Upper lobe of left lung (tissue), 6 donors: ENCODE results near the gene SLC9A8. TPM values are rescaled to one million over a fixed set of nuclear protein-coding genes. Genes with fewer than 3 reads are reported as not detected.
A peak's percentile ranks its signal among the peaks of the same experiment; 100 is the strongest.

ENCODE experiments used
- ATAC-seq, 2 donors: fragments of 200-7000 bp; cut with Tn5 transposase; one replicate each; pipeline ENCODE4 v1.9.1; 2022; ENCODE audit warnings: mild to moderate bottlenecking in 2 of 2, moderate library complexity in 2 of 2; ENCODE audit not compliant: low FRiP score in 2 of 2
- DNase-seq, 2 donors: peaks; one replicate each; pipeline ENCODE4 v3.0.0-alpha.2; 2019 to 2020
- H3K27ac ChIP-seq, 4 donors: fragments of 200-600 bp; sonication (generic); one replicate each; pipeline ENCODE4 v1.5.1; 2016 to 2019
- H3K27me3 ChIP-seq, 4 donors: fragments of 200-600 bp; sonication (generic); one replicate each; pipeline ENCODE4 v1.5.1; 2017 to 2019
- H3K36me3 ChIP-seq, 4 donors: fragments of 200-600 bp; sonication (generic); one replicate each; pipeline ENCODE4 v1.5.1; 2016 to 2019
- H3K4me1 ChIP-seq, 4 donors: fragments of 200-600 bp; sonication (generic); one replicate each; pipeline ENCODE4 v1.5.1; 2018 to 2019
- H3K4me3 ChIP-seq, 4 donors: fragments of 200-600 bp; sonication (generic); one replicate each; pipeline ENCODE4 v1.5.1; 2017 to 2019; ENCODE audit warnings: mild to moderate bottlenecking in 2 of 4, moderate library complexity in 1 of 4
- H3K9me3 ChIP-seq, 4 donors: fragments of 200-600 bp; sonication (generic); one replicate each; pipeline ENCODE4 v1.5.1; 2018 to 2019
- CTCF ChIP-seq, 6 experiments: fragments of 450-650 bp in 4 of 6; fragments of 200-600 bp in 2 of 6; sonication (generic) in 2 of 6; IDR thresholded peaks; one replicate each; pipeline ENCODE4 v1.5.1; 2016 to 2019; ENCODE audit warnings: antibody characterized with exemption in 6 of 6
- EP300 ChIP-seq, 4 donors: sonication (generic); formaldehyde crosslinking; IDR thresholded peaks; one replicate each; pipeline ENCODE4 v1.5.1; 2017; ENCODE audit warnings: antibody characterized with exemption in 4 of 4, control low read depth in 2 of 4
- POLR2A ChIP-seq, 4 donors: fragments of 450-650 bp; IDR thresholded peaks; one replicate each; pipeline ENCODE4 v1.5.1; 2016 to 2017; ENCODE audit warnings: antibody characterized with exemption in 4 of 4, mild to moderate bottlenecking in 2 of 4
- POLR2AphosphoS5 ChIP-seq, 2 donors: sonication (generic); formaldehyde crosslinking; IDR thresholded peaks; one replicate each; pipeline ENCODE4 v1.5.1; 2017; ENCODE audit warnings: antibody characterized with exemption in 2 of 2
- WGBS, 2 donors: methylation state at CpG; one replicate each; pipeline ENCODE4 v1.1.5; 2017 to 2018; 5-methylcytosine and 5-hydroxymethylcytosine counted together
- total RNA-seq, 6 donors: library from RNA; depleted of rRNA in 4 of 6; stranded (reverse); fragments of >200 nt in 4 of 6; gene quantifications; one replicate each; pipeline versions ENCODE4 v1.1.0 to v1.2.1, GENCODE V29; 2016 to 2021
- donor health status: DM: no; HTN: no; CAD: no; lungs with moderate emphysema.
- donor health status: DM: no; HTN: yes; CAD: no; lungs with severe emphysema.

Gene SLC9A8
- total RNA-seq, 6 donors from 2014 or later, result 13.2 to 19.6 (median 17.2) TPM

GRCh38 chr20:49890471-49891361, 78.1 kb downstream of the SLC9A8 start:
- 58% methylated on average over 4 to 19 of the region's 21 CpGs for WGBS, 2 donors
- Histone ChIP-seq H3K4me3 (no peak overlapping the region), H3K27me3 (no peaks in the 10 kb centered on the region), H3K9me3 (no peaks in the 10 kb centered on the region), H3K4me1 (peaks cover 58 to 80% (median 65%) of the 10 kb centered on the region in 4 donors), H3K27ac (peak overlapping the region in 1 of 4 donors; percentile 21), H3K36me3 (peaks cover 0 to 26% (median 18%) of the 10 kb centered on the region in 4 donors)
- DNase-seq, result peak; percentile 52 to 58
- TF ChIP-seq CTCF (IDR thresholded peaks at IDR 0.05) (no peak), POLR2AphosphoS5 (IDR thresholded peaks at IDR 0.05) (no peak), POLR2A (IDR thresholded peaks at IDR 0.05) (no peak), EP300 (IDR thresholded peaks at IDR 0.05) (no peak)
- ATAC-seq, result peak in 1 of 2 donors; percentile 24

- ATAC-seq (no peak), DNase-seq (peak in 1 of 2 donors; percentile 44)
- TF ChIP-seq POLR2A (IDR thresholded peaks at IDR 0.05) (no peak), CTCF (IDR thresholded peaks at IDR 0.05) (no peak)
- no peak overlapping the region for H3K4me3 ChIP-seq
- H3K36me3 ChIP-seq, result peaks cover 0 to 21% (median 12%) of the 10 kb centered on the region in 4 donors
- H3K4me1 ChIP-seq, result peaks cover 58 to 84% (median 70%) of the 10 kb centered on the region in 4 donors
- H3K27me3 ChIP-seq, result no peaks in the 10 kb centered on the region
- 88 to 89% methylated on average over 12 to 13 of the region's 13 CpGs for WGBS, 2 donors
- peak overlapping the region in 1 of 4 donors; percentile 21 for H3K27ac ChIP-seq
- H3K9me3 ChIP-seq, result no peaks in the 10 kb centered on the region
These were observed 79.0 kb downstream of the SLC9A8 start for GRCh38 chr20:49891476-49892110.

GRCh38 chr20:49892260-49892659, 79.6 kb downstream of the SLC9A8 start:
- DNase-seq, result peak in 1 of 2 donors; percentile 68
- ATAC-seq, result no peak
- 55 to 77% methylated on average over 7 to 8 of the region's 9 CpGs for WGBS, 2 donors
- Histone ChIP-seq H3K9me3 (no peaks in the 10 kb centered on the region), H3K27me3 (no peaks in the 10 kb centered on the region), H3K4me1 (peaks cover 56 to 77% (median 68%) of the 10 kb centered on the region in 4 donors), H3K27ac (peak overlapping the region in 2 of 4 donors; percentile 11 to 45), H3K4me3 (no peak overlapping the region), H3K36me3 (peaks cover 0 to 15% (median 8%) of the 10 kb centered on the region in 4 donors)
- TF ChIP-seq EP300 (IDR thresholded peaks at IDR 0.05) (no peak), POLR2A (IDR thresholded peaks at IDR 0.05) (no peak), POLR2AphosphoS5 (IDR thresholded peaks at IDR 0.05) (no peak), CTCF (IDR thresholded peaks at IDR 0.05) (no peak)

- H3K36me3 ChIP-seq, result peaks cover 0 to 11% (median 6%) of the 10 kb centered on the region in 4 donors
- peak overlapping the region in 3 of 4 donors; percentile 38 to 53 (median 47) for H3K27ac ChIP-seq
- H3K4me3 ChIP-seq, result no peak overlapping the region
- DNase-seq (peak in 1 of 2 donors; percentile 46), ATAC-seq (peak in 1 of 2 donors; percentile 40)
- TF ChIP-seq CTCF (IDR thresholded peaks at IDR 0.05) (no peak), POLR2A (IDR thresholded peaks at IDR 0.05) (no peak), EP300 (IDR thresholded peaks at IDR 0.05) (no peak)
- H3K27me3 ChIP-seq, result no peaks in the 10 kb centered on the region
- WGBS, 2 donors, result 72 to 83% methylated on average over 11 of the region's 11 CpGs
- no peaks in the 10 kb centered on the region for H3K9me3 ChIP-seq
- H3K4me1 ChIP-seq, result peaks cover 51 to 74% (median 63%) of the 10 kb centered on the region in 4 donors
These were observed 80.2 kb downstream of the SLC9A8 start for GRCh38 chr20:49892817-49893216.
